Caco-2 (cell line): ENCODE data around the gene SNRNP35. TPM values are rescaled to one million over a fixed set of nuclear protein-coding genes. Genes with fewer than 3 reads are reported as not detected.

Experiments
- BruUV-seq: library from RNA; stranded (reverse); fragments of 400-500 nt; replicated peaks from 2 replicates; lab custom pipeline; 2021; lab: Mats Ljungman, UMichigan
- CTCF ChIA-PET: fragments of 300-600 bp; sonication (Branson Sonifier 250); formaldehyde crosslinking; loops from one replicate; lab custom pipeline; 2022; ENCODE audit warnings: antibody characterized with exemption; lab: Charles Lee
- POLR2A ChIA-PET: fragments of 300-600 bp; sonication (Branson Sonifier 250); formaldehyde crosslinking; loops from one replicate; lab custom pipeline; 2022; ENCODE audit warnings: antibody characterized with exemption; lab: Charles Lee
- DNase-seq, 2 experiments: peaks; one replicate each; pipeline versions ENCODE4 v3.0.0 to v3.0.0-alpha.2; 2020 to 2022
- H3K27me3 ChIP-seq: replicated peaks from 2 replicates; pipeline ENCODE4 v1.6.0; 2011; ENCODE audit warnings: low read length; ENCODE audit not compliant: control insufficient read depth, insufficient read depth
- H3K36me3 ChIP-seq: 2 replicates; pipeline ENCODE4 v1.5.1; 2011; ENCODE audit warnings: low read length; ENCODE audit not compliant: control insufficient read depth, insufficient read depth
- H3K4me1 ChIP-seq: fragments of 250-450 bp; sonication (Bioruptor Pico); 2 replicates; pipeline ENCODE4 v1.5.1; 2020; ENCODE audit warnings: mild to moderate bottlenecking
- H3K4me3 ChIP-seq: 2 replicates; pipeline ENCODE4 v1.5.1; 2011; ENCODE audit warnings: low read depth, mild to moderate bottlenecking, control low read depth, low read length
- H3K9me3 ChIP-seq: fragments of 250-450 bp; sonication (Bioruptor Pico); 2 replicates; pipeline ENCODE4 v1.5.1; 2020; ENCODE audit warnings: mild to moderate bottlenecking, moderate library complexity
- H3K27ac Mint-ChIP-seq: one replicate; pipeline ENCODE4 v1.8.0; 2022; ENCODE audit warnings: mixed read lengths; ENCODE audit not compliant: unreplicated experiment
- H3K27me3 Mint-ChIP-seq: one replicate; pipeline ENCODE4 v1.8.0; 2022; ENCODE audit warnings: mixed read lengths; ENCODE audit not compliant: insufficient read depth, unreplicated experiment
- H3K36me3 Mint-ChIP-seq: one replicate; pipeline ENCODE4 v1.8.0; 2022; ENCODE audit warnings: mild to moderate bottlenecking, mixed read lengths; ENCODE audit not compliant: insufficient read depth, unreplicated experiment
- H3K4me1 Mint-ChIP-seq: one replicate; pipeline ENCODE4 v1.8.0; 2022; ENCODE audit warnings: low read depth, mixed read lengths; ENCODE audit not compliant: unreplicated experiment
- H3K4me3 Mint-ChIP-seq: one replicate; pipeline ENCODE4 v1.8.0; 2022; ENCODE audit warnings: mild to moderate bottlenecking, moderate library complexity, mixed read lengths; ENCODE audit not compliant: unreplicated experiment
- H3K9me3 Mint-ChIP-seq: one replicate; pipeline ENCODE4 v1.8.0; 2022; ENCODE audit warnings: mixed read lengths; ENCODE audit not compliant: unreplicated experiment
- intact Hi-C: fragments of 100-400 bp; cut with micrococcal nuclease; formaldehyde crosslinking; loops from one replicate; pipeline ENCODE4 v1.10.0; 2022; ENCODE audit not compliant: unreplicated experiment
- total RNA-seq: library from RNA; stranded (reverse); gene quantifications from 2 replicates; pipeline ENCODE4 v1.2.3, GENCODE V29; 2022
- TF ChIP-seq, protein P1 (sequence below), 2 experiments: fragments of 200-600 bp in 1 of 2; IDR thresholded peaks; 1 replicate in 1 of 2; 2 replicates in 1 of 2; pipeline versions ENCODE4 v1.5.1 to v1.8.0; 2011 to 2022; ENCODE audit warnings: antibody characterized with exemption in 1 of 2, control low read depth in 1 of 2, inconsistent platforms in 1 of 2, low read depth in 1 of 2, low read length in 1 of 2, mild to moderate bottlenecking in 1 of 2, moderate library complexity in 1 of 2; ENCODE audit not compliant: insufficient read depth in 1 of 2, severe bottlenecking in 1 of 2, unreplicated experiment in 1 of 2

The SNRNP35 gene
- total RNA-seq, 1 experiment from 2014 or later = 22.0 TPM

- no peaks in the 10 kb centered on the region for H3K36me3 ChIP-seq
- Mint-ChIP-seq H3K27ac (peak overlapping the region; percentile 48), H3K27me3 (no peaks in the 10 kb centered on the region), H3K9me3 (no peaks in the 10 kb centered on the region), H3K4me1 (peaks cover 21% of the 10 kb centered on the region), H3K36me3 (peaks cover 16% of the 10 kb centered on the region), H3K4me3 (no peak overlapping the region)
- TF ChIP-seq, protein P1, sequence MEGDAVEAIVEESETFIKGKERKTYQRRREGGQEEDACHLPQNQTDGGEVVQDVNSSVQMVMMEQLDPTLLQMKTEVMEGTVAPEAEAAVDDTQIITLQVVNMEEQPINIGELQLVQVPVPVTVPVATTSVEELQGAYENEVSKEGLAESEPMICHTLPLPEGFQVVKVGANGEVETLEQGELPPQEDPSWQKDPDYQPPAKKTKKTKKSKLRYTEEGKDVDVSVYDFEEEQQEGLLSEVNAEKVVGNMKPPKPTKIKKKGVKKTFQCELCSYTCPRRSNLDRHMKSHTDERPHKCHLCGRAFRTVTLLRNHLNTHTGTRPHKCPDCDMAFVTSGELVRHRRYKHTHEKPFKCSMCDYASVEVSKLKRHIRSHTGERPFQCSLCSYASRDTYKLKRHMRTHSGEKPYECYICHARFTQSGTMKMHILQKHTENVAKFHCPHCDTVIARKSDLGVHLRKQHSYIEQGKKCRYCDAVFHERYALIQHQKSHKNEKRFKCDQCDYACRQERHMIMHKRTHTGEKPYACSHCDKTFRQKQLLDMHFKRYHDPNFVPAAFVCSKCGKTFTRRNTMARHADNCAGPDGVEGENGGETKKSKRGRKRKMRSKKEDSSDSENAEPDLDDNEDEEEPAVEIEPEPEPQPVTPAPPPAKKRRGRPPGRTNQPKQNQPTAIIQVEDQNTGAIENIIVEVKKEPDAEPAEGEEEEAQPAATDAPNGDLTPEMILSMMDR (IDR thresholded peaks at IDR 0.05; ENCODE audit: insufficient read depth in 1 of 2, low read depth in 1 of 2, low read length in 1 of 2, severe bottlenecking in 1 of 2, unreplicated experiment in 1 of 2) = no peak
- H3K4me3 ChIP-seq = no peak overlapping the region
- no peaks in the 10 kb centered on the region for H3K9me3 ChIP-seq
- H3K27me3 ChIP-seq = no peaks in the 10 kb centered on the region
- ChIA-PET POLR2A (no interaction called here), CTCF (interaction anchor here (0.6 to 1.4 kb wide), 2 partner anchors 13 to 107 kb away, joined by 3 to 5 read pairs; partner anchors contain the start of gene DDX55)
- BruUV-seq = no TSS peak
- DNase-seq = no peak
- H3K4me1 ChIP-seq = peaks cover 36% of the 10 kb centered on the region
- intact Hi-C loops = no loop called here
Measured at GRCh38 chr12:123494124-123494851, 36.3 kb downstream of the SNRNP35 start.

DNA sequence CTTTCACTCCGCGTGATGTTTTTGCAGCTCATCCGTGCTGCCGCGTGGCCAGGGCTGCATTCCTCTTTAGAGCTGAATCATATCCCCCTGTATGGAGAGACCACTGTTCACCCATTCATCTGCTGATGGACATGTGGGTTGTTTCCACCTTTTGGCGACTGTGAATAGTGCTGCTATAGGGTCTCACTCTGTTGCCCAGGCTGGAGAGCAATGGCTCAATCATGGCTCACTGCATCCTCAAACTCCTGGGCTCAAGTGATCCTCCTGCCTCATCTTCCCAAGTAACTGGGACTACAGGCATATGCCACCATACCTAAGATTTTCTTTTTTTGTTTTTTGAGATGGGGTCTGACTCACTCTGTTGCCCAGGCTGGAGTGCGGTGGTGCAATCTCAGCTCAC lies 39.1 kb downstream of the SNRNP35 start:
- TF ChIP-seq, protein P1 (IDR thresholded peaks at IDR 0.05; ENCODE audit: insufficient read depth in 1 of 2, low read depth in 1 of 2, low read length in 1 of 2, severe bottlenecking in 1 of 2, unreplicated experiment in 1 of 2) = no peak
- intact Hi-C loops = no loop called here
- Mint-ChIP-seq H3K4me3 (no peak overlapping the region), H3K4me1 (peaks cover 13% of the 10 kb centered on the region), H3K36me3 (peaks cover 17% of the 10 kb centered on the region), H3K9me3 (no peaks in the 10 kb centered on the region), H3K27ac (no peak overlapping the region), H3K27me3 (no peaks in the 10 kb centered on the region)
- H3K4me1 ChIP-seq = peaks cover 18% of the 10 kb centered on the region; the same call in 1 of the 2 replicates
- no peaks in the 10 kb centered on the region for H3K36me3 ChIP-seq
- POLR2A ChIA-PET = no interaction called here
- no peaks in the 10 kb centered on the region for H3K9me3 ChIP-seq
- DNase-seq = no peak
- no TSS peak for BruUV-seq
- CTCF ChIA-PET = no interaction called here
- no peak overlapping the region for H3K4me3 ChIP-seq
- H3K27me3 ChIP-seq = no peaks in the 10 kb centered on the region

DNA sequence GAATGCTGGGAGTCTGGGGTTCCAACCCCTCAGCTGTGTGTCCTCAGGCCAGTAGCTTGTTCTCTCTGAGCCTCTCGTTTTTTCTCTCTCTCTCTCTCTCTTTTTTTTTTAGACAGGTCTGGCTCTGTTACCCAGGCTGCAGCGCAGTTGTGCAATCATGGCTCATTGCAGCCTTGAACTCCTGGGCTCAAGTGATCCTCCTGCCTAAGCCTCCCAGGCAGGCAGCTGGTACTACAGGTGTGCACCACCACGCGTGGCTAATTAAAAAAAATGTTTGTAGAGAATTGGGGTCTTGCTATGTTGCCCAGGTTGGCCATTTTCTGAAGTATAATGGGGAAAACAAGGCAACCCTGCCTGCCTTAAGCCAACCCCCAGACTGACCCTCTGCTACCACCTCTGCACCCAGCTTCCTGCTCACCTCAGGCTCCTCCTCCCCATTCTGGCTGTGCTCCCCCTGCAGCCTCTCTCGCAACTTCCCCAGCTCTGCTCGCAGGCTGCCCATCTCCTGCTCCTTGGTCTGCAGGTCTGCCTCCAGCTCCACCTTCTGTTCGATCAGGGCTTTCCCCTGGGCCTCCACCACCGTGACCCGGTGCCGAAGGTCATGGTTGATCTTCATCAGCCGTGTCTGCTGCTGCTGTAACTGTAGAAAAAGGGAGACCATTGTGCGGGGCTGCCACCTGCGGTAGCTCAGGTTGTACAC lies 40.3 kb downstream of the SNRNP35 start:
- Histone ChIP-seq H3K4me1 (0 out of 2 replicates have a peak, but pooled peaks cover 10% of the 10 kb centered on the region), H3K27me3 (no peaks in the 10 kb centered on the region), H3K36me3 (no peaks in the 10 kb centered on the region), H3K9me3 (no peaks in the 10 kb centered on the region), H3K4me3 (no peak overlapping the region)
- H3K4me3 Mint-ChIP-seq = no peak overlapping the region
- TF ChIP-seq, protein P1 (IDR thresholded peaks at IDR 0.05; ENCODE audit: insufficient read depth in 1 of 2, low read depth in 1 of 2, low read length in 1 of 2, severe bottlenecking in 1 of 2, unreplicated experiment in 1 of 2) = no peak
- no peaks in the 10 kb centered on the region for H3K9me3 Mint-ChIP-seq
- BruUV-seq = no TSS peak
- intact Hi-C loops = no loop called here
- ChIA-PET CTCF (no interaction called here), POLR2A (no interaction called here)
- H3K27ac Mint-ChIP-seq = no peak overlapping the region
- peaks cover 17% of the 10 kb centered on the region for H3K36me3 Mint-ChIP-seq
- no peak for DNase-seq
- peaks cover 5% of the 10 kb centered on the region for H3K4me1 Mint-ChIP-seq
- no peaks in the 10 kb centered on the region for H3K27me3 Mint-ChIP-seq
